GM21381 (cell line): Measurements from ENCODE around the gene TRERF1.
"Not testable (repeated sequence)": the region's sequence is repeated elsewhere in the genome, so short reads cannot be mapped to it uniquely, and the experiment has no call there.

Experiments used
- ATAC-seq: cut with Tn5 transposase; IDR thresholded peaks from one replicate; pipeline ENCODE4 v1.9.1; 2021; ENCODE audit warnings: mild to moderate bottlenecking, moderate library complexity; ENCODE audit not compliant: unreplicated experiment

TRERF1 gene

DNA sequence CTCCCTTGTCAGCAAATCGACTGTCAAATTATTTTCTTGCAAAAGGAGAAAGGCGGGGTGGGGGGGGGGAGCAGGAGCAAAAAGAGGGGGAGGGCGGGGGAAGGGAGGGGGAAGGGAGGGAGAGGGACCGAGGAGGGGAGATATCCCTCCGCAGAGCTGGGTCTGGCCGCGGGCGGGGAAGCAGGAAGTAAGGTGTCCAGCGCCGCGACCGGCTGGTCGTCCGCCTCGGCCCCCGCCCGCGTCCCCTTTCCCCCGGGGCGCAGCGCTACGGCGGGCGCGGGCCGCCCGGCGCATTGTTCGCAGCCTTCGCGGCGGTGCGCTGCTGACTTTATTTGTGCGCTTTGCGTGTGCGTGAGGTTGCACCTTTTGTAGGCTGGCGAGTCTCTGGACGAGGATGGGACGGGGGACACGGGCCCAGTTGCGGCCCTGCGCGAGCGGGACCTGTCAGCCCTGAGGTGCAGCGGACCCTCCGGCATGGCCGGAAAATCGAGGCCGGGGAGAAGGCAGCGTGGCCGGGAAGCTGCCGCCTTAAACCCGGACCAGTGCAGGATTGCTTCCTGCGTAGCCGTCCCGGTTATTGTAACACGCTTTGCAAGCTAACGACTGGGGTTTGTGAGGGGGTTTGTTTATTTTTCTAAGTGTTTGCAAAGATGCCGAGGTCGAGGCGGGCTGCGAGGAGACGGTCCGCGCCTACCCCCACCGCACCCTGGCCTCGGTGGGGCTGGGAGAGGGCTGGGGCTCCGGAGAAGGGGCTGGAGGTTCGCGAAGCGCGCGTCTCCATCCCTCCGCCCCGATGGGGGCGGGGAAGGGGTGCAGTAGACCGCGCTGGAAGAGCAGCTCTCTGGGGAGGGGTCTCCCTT, 675 bp upstream of the TRERF1 start:
- ATAC-seq, result no peak

GRCh38 chr6:42450477-42451332, 1.0 kb downstream of the TRERF1 start:
- ATAC-seq, result no peak

- ATAC-seq, result no peak
These were observed 1.7 kb downstream of the TRERF1 start for GRCh38 chr6:42449917-42450476.

DNA sequence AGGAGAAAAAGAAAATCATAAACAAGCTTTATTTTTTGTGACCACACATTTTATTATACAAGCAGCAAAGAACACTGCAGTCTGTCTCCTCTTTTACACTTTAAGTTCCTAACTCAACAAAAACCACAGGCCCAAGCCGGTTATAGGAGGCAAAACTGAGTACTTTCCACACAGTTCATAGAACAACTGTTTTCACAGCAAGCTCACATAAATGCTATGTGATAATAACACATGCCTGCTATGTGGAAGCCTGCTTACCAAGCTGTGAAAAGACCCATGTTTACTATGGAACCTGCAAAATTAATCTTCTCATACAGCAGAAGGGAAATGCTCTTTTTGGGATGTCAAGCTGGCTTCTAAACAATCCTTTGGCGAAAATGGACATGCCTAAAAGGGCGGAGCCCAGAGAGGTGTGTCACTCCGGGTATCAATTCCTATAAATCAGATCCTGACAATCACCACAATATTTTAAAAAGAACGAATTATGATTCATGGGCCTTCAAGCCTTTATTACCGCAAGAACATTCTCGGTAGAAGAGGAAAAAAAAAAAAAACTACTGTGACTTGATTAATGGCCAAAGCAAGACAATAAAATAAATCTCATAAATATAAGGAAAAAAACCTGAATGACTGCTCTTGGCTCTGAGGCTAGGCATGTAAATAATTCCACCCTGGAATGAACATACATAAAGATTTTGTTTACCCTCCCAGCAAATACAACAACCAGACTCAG, 2.6 kb downstream of the TRERF1 start:
- no peak for ATAC-seq

- no peak for ATAC-seq
These were observed 3.3 kb downstream of the TRERF1 start for GRCh38 chr6:42448391-42448790.

DNA sequence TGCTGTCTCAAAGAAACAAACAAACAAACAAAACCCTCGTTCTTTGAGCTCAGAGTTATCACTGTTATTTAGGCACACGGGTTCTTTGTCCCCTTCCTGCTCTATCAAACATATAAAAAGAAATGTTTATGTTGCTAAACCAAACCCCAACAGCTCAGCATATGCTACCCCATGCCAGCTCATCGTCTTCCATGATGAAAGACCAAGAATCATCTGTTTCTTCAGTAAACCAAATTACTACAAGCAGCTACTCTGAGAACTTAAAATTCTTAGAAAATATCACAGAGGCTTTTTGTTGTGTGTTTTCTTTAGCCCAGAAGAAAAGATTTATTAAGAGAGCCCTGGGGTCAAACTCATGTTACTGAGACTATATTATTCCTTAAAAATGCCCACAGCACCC, 4.7 kb downstream of the TRERF1 start:
- no peak for ATAC-seq

DNA sequence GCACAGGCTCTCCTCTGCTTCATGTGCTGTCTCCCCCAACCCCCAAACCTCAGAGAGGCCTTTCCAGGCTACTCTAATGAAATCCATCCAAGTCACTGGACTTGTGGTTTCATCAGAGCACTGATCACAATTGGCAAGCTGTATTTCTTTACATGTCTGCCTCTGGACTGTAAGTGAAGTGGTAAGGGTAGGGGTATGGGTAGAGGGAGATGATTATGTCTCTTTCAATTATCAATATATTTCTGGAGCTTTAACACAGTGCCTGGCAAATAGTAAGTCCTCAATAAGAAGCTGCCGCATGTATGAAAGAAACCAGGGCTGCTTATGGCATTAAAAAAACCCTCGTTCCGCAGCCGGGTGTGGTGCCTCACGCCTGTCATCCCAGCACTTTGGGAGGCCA, 5.4 kb downstream of the TRERF1 start:
- no peak for ATAC-seq

DNA sequence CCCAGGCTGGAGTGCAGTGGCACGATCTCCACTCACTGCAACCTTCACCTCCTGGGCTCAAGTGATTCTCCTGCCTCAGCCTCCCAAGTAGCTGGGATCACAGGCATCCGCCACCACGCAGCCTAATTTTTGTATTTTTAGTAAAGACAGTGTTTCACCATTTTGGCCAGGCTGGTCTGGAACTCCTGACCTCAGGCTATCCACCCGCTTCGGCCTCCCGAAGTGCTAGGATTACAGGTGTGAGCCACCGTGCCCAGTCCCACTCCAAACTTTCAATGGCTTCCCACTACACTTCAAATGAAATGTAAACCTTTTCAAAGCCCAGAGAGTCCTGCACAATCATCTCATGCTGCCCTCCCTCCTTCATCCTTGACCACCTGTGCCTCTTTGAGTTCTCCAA, 5.8 kb downstream of the TRERF1 start:
- ATAC-seq, result not testable (repeated sequence)

- no peak for ATAC-seq
These were observed 8.2 kb downstream of the TRERF1 start for GRCh38 chr6:42443312-42444060.

DNA sequence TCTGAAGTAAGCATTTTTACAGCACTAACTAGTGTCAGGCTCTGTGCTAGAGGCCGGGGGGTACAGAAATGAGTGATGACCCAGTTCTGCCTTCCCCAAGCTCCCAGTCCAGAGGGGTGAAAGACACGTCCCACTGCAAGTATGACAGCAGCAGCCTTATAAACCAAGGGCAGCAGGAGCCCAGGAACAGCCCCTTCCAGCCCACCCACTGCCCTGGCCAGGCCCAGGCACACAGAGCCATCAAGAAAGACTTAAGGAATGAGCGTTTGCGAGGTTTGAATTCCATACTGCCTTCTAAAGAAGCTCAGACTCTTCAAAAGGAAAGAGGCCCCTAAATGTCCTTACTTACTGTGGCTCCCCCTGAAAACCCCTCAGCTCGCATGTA, 10.0 kb downstream of the TRERF1 start:
- ATAC-seq, result no peak

GRCh38 chr6:42440778-42441696, 10.7 kb downstream of the TRERF1 start:
- no peak for ATAC-seq

GRCh38 chr6:42440027-42440426, 11.7 kb downstream of the TRERF1 start:
- ATAC-seq, result no peak

- no peak for ATAC-seq
These were observed 14.9 kb downstream of the TRERF1 start for GRCh38 chr6:42436825-42437224.

DNA sequence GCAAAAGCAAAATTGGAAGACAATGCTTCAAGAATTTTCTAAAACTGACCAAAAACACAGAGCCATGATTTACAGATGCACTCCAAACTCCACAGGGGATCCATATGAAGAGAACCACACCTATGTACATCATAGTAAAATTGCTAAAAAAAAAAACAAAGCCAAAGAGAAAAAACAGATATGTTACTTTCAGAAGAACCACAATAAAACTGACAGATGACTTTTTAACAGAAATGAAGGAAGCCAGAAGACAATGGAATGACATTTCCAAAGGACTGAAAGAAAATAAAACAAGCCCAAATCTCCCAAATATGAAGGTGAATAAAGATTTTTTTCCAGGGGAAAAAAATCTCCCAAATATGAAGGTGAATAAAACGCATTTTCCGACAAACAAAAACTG, 17.5 kb downstream of the TRERF1 start:
- ATAC-seq, result no peak

DNA sequence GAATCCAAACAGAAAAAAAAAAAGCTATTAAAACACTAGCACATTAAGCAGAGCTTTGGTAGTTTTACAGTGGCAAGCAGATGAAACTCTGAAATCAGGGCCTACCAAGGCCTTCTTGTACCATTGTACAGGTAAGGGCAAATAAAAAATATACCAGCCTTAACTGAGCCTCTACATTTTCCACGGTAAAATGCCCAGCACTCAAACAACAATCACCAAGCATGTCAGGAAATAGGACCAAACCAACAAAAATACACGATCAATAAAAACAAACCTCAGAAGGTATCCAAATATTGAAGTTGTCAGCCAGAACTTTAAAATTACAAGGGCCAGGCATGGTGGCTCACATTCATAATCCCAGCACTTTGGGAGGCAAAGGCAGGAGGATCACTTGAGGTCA, 18.3 kb downstream of the TRERF1 start:
- ATAC-seq, result no peak

DNA sequence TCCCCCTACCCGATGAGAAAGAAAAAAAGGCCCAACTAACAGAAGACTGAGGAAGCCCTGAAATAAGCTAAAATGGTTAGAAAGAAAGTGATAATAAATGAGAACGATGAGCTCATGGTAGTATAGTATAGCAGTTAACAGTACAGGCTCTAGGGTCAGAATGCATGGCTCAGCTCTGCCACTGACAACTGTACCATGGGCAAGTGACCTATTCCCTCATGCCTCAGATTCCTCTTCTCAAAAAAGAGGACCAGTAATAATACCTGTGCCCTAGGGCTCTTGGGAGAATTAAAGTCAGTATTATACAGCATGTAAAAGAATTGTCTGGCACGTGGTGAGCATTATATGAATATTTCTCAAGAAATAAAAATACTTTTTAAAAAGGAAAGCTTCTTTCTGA, 19.8 kb downstream of the TRERF1 start:
- no peak for ATAC-seq

DNA sequence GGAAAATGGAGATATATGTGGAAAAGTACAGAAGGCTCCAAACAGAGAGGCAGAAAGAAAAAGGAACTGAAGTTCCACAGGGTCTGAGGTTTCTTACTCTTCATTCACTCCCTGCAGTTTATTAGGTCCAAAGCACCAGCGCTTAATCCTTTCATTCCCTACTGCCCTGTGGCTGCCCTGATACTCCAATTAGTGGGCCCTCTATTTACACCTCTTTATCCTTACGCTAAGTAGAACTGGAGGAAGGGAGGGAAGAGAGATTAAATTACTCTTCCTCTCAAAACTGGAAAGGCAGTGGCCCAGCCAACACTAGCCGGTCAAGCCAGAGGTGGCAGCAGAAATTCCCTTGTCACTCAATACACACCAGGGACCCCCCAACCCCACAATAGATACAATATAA, 20.4 kb downstream of the TRERF1 start:
- ATAC-seq, result no peak

DNA sequence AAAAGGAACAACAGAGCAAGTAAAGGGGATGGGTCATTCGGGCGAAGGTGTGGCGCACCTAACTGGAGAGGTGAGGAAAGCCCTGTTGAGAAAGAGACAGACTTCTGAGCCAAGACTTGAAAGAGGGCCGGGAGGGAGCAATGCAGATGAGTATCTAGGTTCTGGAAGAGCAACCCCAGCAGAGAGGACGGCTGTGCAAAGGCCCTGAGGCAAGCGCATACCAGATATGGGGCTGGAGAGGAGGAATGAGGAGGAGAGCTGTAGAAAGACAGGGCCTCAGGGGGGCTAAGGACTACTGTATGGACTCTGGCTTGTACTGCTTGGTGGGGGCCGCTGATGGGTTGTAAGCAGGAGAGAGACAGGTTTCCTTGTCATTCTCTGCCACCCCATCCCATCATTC, 21.9 kb downstream of the TRERF1 start:
- no peak for ATAC-seq

DNA sequence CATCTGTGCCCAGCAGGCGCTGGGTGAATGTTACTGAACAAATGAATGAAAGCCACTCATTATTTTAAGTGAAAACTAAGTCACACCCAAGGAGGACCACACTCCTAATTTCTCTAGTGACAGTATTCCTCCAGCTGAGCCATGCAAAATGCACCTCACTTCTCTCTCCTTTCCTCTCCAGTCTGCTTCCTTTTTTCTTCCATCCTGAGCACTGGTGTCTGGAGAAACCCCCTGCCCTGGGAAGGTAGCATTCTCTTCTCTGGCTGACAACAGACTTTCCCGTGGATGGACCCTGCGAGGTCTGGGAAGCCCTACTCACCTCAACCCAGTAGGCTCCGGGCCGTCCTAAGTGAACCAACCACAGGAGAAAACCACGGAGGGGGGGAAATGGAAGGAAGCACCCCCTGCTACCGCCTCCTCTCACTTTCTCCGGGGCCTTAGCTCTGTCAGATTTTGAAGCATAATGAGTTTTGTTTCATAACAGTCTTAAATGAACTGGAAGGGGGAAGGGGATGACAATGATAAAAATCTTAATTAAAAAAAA, 22.6 kb downstream of the TRERF1 start:
- ATAC-seq, result no peak
